ENCODE data around the gene RTN4R. TPM values are rescaled to one million over a fixed set of nuclear protein-coding genes. Genes with fewer than 3 reads are reported as not detected.

RTN4R gene
- total and polyA plus RNA-seq, 2 of the 8 experiments (the other 6 are each of a cell fraction or from before 2014, with no cell fraction given): 21.8 to 41.3 TPM

- POLR2A ChIA-PET (ENCODE audit: partially characterized antibody): interaction anchor here (0.7 kb wide), 1 partner anchor 86 kb away, joined by 3 read pairs; no protein-coding TSS in a partner anchor
Measured at GRCh38 chr22:20207277-20208025, 60.7 kb downstream of the RTN4R start.

More at GRCh38 chr22:20207277-20208025, 60.7 kb downstream of the RTN4R start:
- H3K23ac ChIP-seq (ENCODE audit: insufficient read length): no peak overlapping the region
- no peak overlapping the region for H2BK15ac ChIP-seq (ENCODE audit: low read length)
- no peak overlapping the region; the same call in 1 of the 2 replicates for H2AK5ac ChIP-seq (ENCODE audit: low read depth, low read length)
- no peak overlapping the region for H3K14ac ChIP-seq (ENCODE audit: insufficient read length)
- DNase-seq (ENCODE audit: low read depth in 1 of 2, low spot score in 2 of 2) (no peak), FAIRE-seq (no peak)
- H4K5ac ChIP-seq (ENCODE audit: insufficient read length, low read depth, low read length): no peak overlapping the region
- CTCF ChIA-PET (ENCODE audit: partially characterized antibody): interaction anchor here (0.8 to 2.0 kb wide), 6 partner anchors 8 to 53 kb away, joined by 3 to 6 read pairs (median 4); no protein-coding TSS in a partner anchor
- TF ChIP-seq CHD2 (IDR thresholded peaks at IDR 0.05; ENCODE audit: low read length) (no peak), MAX (IDR thresholded peaks at IDR 0.05) (no peak), RAD21 (IDR thresholded peaks at IDR 0.05 in 1 of 2, conservative IDR thresholded peaks at IDR 0.05 in 1 of 2; ENCODE audit: low read depth in 2 of 2, low read length in 2 of 2) (no peak), SP4 (IDR thresholded peaks at IDR 0.05; ENCODE audit: low read length) (no peak)
- H3K4me1 ChIP-seq (replicated peaks in 1 of 4; ENCODE audit: control insufficient read depth in 3 of 4, insufficient read depth in 4 of 4, low read length in 3 of 4): peaks cover 0 to 23% (median 16%) of the 10 kb centered on the region in 4 experiments; a peak in 6 of 7 replicates
- H2BK5ac ChIP-seq (ENCODE audit: low read depth, low read length): peak overlapping the region; percentile 60; the same call in 1 of the 2 replicates
- peaks cover 0 to 1% of the 10 kb centered on the region in 2 experiments for H4K20me1 ChIP-seq (replicated peaks in 1 of 2; ENCODE audit: control insufficient read depth in 1 of 2, insufficient read depth in 2 of 2, low read length in 2 of 2)
- H3K4me3 ChIP-seq (ENCODE audit: extremely low read depth in 1 of 4, insufficient read depth in 2 of 4, low read depth in 3 of 4, low read length in 4 of 4): no peak overlapping the region
- H3K9ac ChIP-seq (replicated peaks in 1 of 4; ENCODE audit: extremely low read depth in 1 of 4, low read depth in 3 of 4, low read length in 3 of 4): no peak overlapping the region
- no peak overlapping the region for H3K27ac ChIP-seq (ENCODE audit: low read depth, low read length)
- H2BK120ac ChIP-seq (replicated peaks; ENCODE audit: low read depth, low read length): no peak overlapping the region
- no peak overlapping the region for H3K4ac ChIP-seq (replicated peaks; ENCODE audit: insufficient read length, low read depth, low read length)
- H3K9me3 ChIP-seq (ENCODE audit: insufficient read depth in 2 of 2, low read depth in 1 of 2, low read length in 1 of 2): no peaks in the 10 kb centered on the region
- no peaks in the 10 kb centered on the region for H3K23me2 ChIP-seq (ENCODE audit: low read depth, low read length)
- H2AFZ ChIP-seq (ENCODE audit: low read length): no peak overlapping the region
- H3K79me2 ChIP-seq (ENCODE audit: control insufficient read depth in 1 of 2, insufficient read depth in 2 of 2, low read length in 2 of 2): no peaks in the 10 kb centered on the region
- no peaks in the 10 kb centered on the region for H3K36me3 ChIP-seq (ENCODE audit: control insufficient read depth in 2 of 4, insufficient read depth in 4 of 4, low read length in 3 of 4)
- H3K4me2 ChIP-seq (ENCODE audit: insufficient read depth in 1 of 2, low read depth in 2 of 2, low read length in 2 of 2): no peak overlapping the region
- H3K56ac ChIP-seq (replicated peaks; ENCODE audit: insufficient read length, low read depth, low read length): no peak overlapping the region
- no peak overlapping the region; the same call in 1 of the 2 replicates for H3K18ac ChIP-seq (ENCODE audit: extremely low read depth, low read length)
- no peaks in the 10 kb centered on the region for H3K27me3 ChIP-seq (replicated peaks in 1 of 4; ENCODE audit: control insufficient read depth in 3 of 4, extremely low read depth in 1 of 4, insufficient read depth in 3 of 4, low read length in 3 of 4)
- H4K91ac ChIP-seq (replicated peaks; ENCODE audit: insufficient read length, low read length): no peak overlapping the region
- WGBS, 2 experiments (ENCODE audit: extremely low coverage in 1 of 2, insufficient coverage in 1 of 2, insufficient read length in 1 of 2, insufficient replicate concordance in 2 of 2, low coverage in 1 of 2, low lambda C conversion rate in 2 of 2, missing lambda C conversion rate in 1 of 2): 95% methylated on average over 6 of the region's 11 CpGs; no CpG with 5 or more reads in 1 of the 2 experiments
- no peak overlapping the region; the same call in 1 of the 2 replicates for H2BK12ac ChIP-seq (ENCODE audit: low read depth, low read length)
- no peak overlapping the region; the same call in 1 of the 2 replicates for H4K8ac ChIP-seq (ENCODE audit: extremely low read depth, insufficient read depth, low read length)
- peak overlapping the region; percentile 48; the same call in 1 of the 2 replicates for H2BK20ac ChIP-seq (ENCODE audit: low read length)
- H3K79me1 ChIP-seq (ENCODE audit: low read depth, low read length): no peaks in the 10 kb centered on the region

All from H1 (cell line).